Neural cell (in vitro differentiated cells): Measurements from ENCODE around the gene STARD13.

Experiments used
- CTCF ChIP-seq: fragments of 450-650 bp; IDR thresholded peaks from 2 replicates; pipeline ENCODE4 v1.5.1; 2014; ENCODE audit warnings: antibody characterized with exemption, mild to moderate bottlenecking, moderate library complexity; ENCODE audit not compliant: poor library complexity, severe bottlenecking
- EZH2 ChIP-seq: fragments of 200-600, 300-800 bp; shearing (Covaris generic), sonication (generic); IDR thresholded peaks from 2 replicates; pipeline ENCODE4 v1.6.1; 2014; ENCODE audit warnings: antibody characterized with exemption, low read length, borderline replicate concordance, mild to moderate bottlenecking; ENCODE audit not compliant: insufficient read depth, poor library complexity, severe bottlenecking
- POLR2AphosphoS5 ChIP-seq: IDR thresholded peaks from 2 replicates; pipeline ENCODE4 v1.6.1; 2012
- REST ChIP-seq: IDR thresholded peaks from 2 replicates; pipeline ENCODE4 v1.6.1; 2012; ENCODE audit warnings: borderline replicate concordance
- TAF1 ChIP-seq: IDR thresholded peaks from 2 replicates; pipeline ENCODE4 v1.6.1; 2012; ENCODE audit warnings: low read depth

- TF ChIP-seq CTCF (no peak), REST (no peak), TAF1 (no peak), EZH2 (no peak), POLR2AphosphoS5 (no peak)
These were observed 36.5 kb downstream of the STARD13 start for GRCh38 chr13:33249066-33249465.
